Gastroesophageal sphincter (tissue), 4 donors: ENCODE data around the gene MARCKSL1. TPM values are rescaled to one million over a fixed set of nuclear protein-coding genes. Genes with fewer than 3 reads are reported as not detected.

ENCODE experiments used
- ATAC-seq: fragments of 150-250 bp; one replicate; pipeline ENCODE4 v1.9.1; 2016; ENCODE audit warnings: mild to moderate bottlenecking, moderate library complexity
- H3K27ac ChIP-seq, 4 donors: fragments of 200-600 bp; sonication (generic) in 3 of 4; 1 replicate in 3 of 4; 2 replicates in 1 of 4; pipeline ENCODE4 v1.5.1; 2016 to 2019
- H3K27me3 ChIP-seq: fragments of 200-600 bp; sonication (generic); one replicate; pipeline ENCODE4 v1.5.1; 2019
- H3K36me3 ChIP-seq, 2 donors: fragments of 200-600 bp; sonication (generic); one replicate each; pipeline ENCODE4 v1.5.1; 2019; ENCODE audit warnings: control low read depth in 1 of 2
- H3K4me1 ChIP-seq, 3 donors: fragments of 200-600 bp; sonication (generic); 1 replicate in 2 of 3; 2 replicates in 1 of 3; pipeline ENCODE4 v1.5.1; 2016 to 2019; ENCODE audit warnings: control low read depth in 2 of 3
- H3K4me3 ChIP-seq, 2 donors: fragments of 200-600 bp; sonication (generic); one replicate each; pipeline ENCODE4 v1.5.1; 2019; ENCODE audit warnings: mild to moderate bottlenecking in 1 of 2, moderate library complexity in 1 of 2
- H3K9me3 ChIP-seq, 3 donors: fragments of 200-600 bp; sonication (generic); one replicate each; pipeline ENCODE4 v1.5.1; 2017 to 2019; ENCODE audit warnings: control low read depth in 2 of 3
- CTCF ChIP-seq, 4 experiments: fragments of 200-600 bp in 2 of 4; fragments of 450-650 bp in 2 of 4; sonication (generic) in 1 of 4; IDR thresholded peaks; one replicate each; pipeline ENCODE4 v1.5.1; 2017 to 2019; ENCODE audit warnings: antibody characterized with exemption in 4 of 4, mild to moderate bottlenecking in 2 of 4, moderate library complexity in 2 of 4
- EP300 ChIP-seq: sonication (generic); formaldehyde crosslinking; IDR thresholded peaks from one replicate; pipeline ENCODE4 v1.6.1; 2017; ENCODE audit warnings: antibody characterized with exemption, mild to moderate bottlenecking
- POLR2A ChIP-seq, 2 donors: fragments of 450-650 bp; IDR thresholded peaks; one replicate each; pipeline ENCODE4 v1.6.1; 2017; ENCODE audit warnings: antibody characterized with exemption in 2 of 2, mild to moderate bottlenecking in 2 of 2, moderate library complexity in 1 of 2
- POLR2AphosphoS5 ChIP-seq: sonication (generic); formaldehyde crosslinking; IDR thresholded peaks from one replicate; pipeline ENCODE4 v1.6.1; 2017; ENCODE audit warnings: antibody characterized with exemption
- WGBS, 2 donors: methylation state at CpG; one replicate each; pipeline ENCODE4 v1.1.5; 2018; ENCODE audit warnings: low coverage in 1 of 2; 5-methylcytosine and 5-hydroxymethylcytosine counted together
- total RNA-seq, 4 donors: library from RNA; depleted of rRNA; stranded (reverse); fragments of >200 nt; gene quantifications; one replicate each; pipeline ENCODE4 v1.1.0, GENCODE V29; 2016

The MARCKSL1 gene
- total RNA-seq, 4 donors from 2014 or later = 4.0 to 9.0 (median 7.4) TPM

GRCh38 chr1:32350785-32351398 lies 14.9 kb upstream of the MARCKSL1 start:
- peaks cover 0 to 55% (median 25%) of the 10 kb centered on the region in 3 donors for H3K4me1 ChIP-seq
- peak overlapping the region; percentile 64 to 90 for H3K4me3 ChIP-seq
- ATAC-seq = peak; percentile 71
- peak overlapping the region; percentile 82 to 97 (median 94) for H3K27ac ChIP-seq
- peak in 3 of 4 experiments; percentile 30 to 91 (median 57) for TF ChIP-seq CTCF (IDR thresholded peaks at IDR 0.05)
- no peak for TF ChIP-seq POLR2AphosphoS5
- no peak for TF ChIP-seq EP300
- no peak for TF ChIP-seq POLR2A (IDR thresholded peaks at IDR 0.05)
- H3K27me3 ChIP-seq = no peaks in the 10 kb centered on the region
- 0 to 100% methylated on average over 1 to 2 of the region's 28 CpGs for WGBS, 2 donors
- peaks cover 0 to 7% of the 10 kb centered on the region in 2 donors for H3K36me3 ChIP-seq
- H3K9me3 ChIP-seq = no peaks in the 10 kb centered on the region

GRCh38 chr1:32349211-32349708 lies 13.2 kb upstream of the MARCKSL1 start:
- ATAC-seq = no peak
- H3K36me3 ChIP-seq = no peaks in the 10 kb centered on the region
- no peaks in the 10 kb centered on the region for H3K9me3 ChIP-seq
- H3K27me3 ChIP-seq = no peaks in the 10 kb centered on the region
- H3K27ac ChIP-seq = peak overlapping the region in 3 of 4 donors; percentile 37 to 94 (median 39)
- H3K4me3 ChIP-seq = no peak overlapping the region
- H3K4me1 ChIP-seq = peaks cover 0 to 45% (median 25%) of the 10 kb centered on the region in 3 donors
- TF ChIP-seq POLR2A (IDR thresholded peaks at IDR 0.05) = no peak
- TF ChIP-seq CTCF (IDR thresholded peaks at IDR 0.05) = no peak
- TF ChIP-seq EP300 = no peak
- WGBS, 2 donors = 0 to 69% methylated on average over 2 to 3 of the region's 8 CpGs

DNA sequence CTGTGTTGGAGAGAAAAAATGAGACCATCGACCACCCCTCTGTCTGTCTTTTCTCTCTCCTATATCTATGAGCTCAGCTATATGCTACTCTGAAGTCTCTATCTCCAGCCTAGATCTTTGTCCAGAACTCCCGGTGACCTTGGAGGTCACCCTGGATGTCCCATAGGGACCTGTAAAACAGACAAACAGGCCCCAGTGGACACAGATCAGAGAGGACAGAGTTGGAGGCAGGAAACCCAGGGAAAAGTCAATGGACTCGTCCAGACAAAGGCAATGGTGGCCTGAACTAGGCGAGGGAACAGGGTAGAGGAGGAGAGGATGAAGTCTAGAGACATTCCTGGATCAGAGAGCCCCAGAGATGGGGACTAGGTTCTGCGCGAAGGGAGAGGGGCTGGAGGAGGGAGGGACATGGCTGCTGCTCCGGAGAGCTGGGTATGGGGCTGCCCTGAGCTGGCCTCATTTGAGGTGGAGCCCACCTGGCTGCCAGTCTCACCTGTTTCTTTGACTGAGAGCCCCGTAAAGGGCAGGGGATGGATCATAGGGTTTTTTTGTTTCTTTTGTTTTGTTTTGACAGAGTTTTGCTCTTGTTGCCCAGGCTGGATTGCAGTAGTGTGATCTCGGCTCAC lies 10.6 kb upstream of the MARCKSL1 start:
- Histone ChIP-seq H3K4me1 (peaks cover 0 to 19% (median 4%) of the 10 kb centered on the region in 3 donors), H3K36me3 (no peaks in the 10 kb centered on the region), H3K27me3 (no peaks in the 10 kb centered on the region), H3K4me3 (no peak overlapping the region), H3K9me3 (no peaks in the 10 kb centered on the region), H3K27ac (no peak overlapping the region)
- WGBS, 2 donors = 75 to 77% methylated on average over 5 of the region's 9 CpGs
- TF ChIP-seq POLR2AphosphoS5 = no peak
- TF ChIP-seq EP300 = no peak
- no peak for TF ChIP-seq CTCF (IDR thresholded peaks at IDR 0.05)
- no peak for TF ChIP-seq POLR2A (IDR thresholded peaks at IDR 0.05)
- no peak for ATAC-seq

DNA sequence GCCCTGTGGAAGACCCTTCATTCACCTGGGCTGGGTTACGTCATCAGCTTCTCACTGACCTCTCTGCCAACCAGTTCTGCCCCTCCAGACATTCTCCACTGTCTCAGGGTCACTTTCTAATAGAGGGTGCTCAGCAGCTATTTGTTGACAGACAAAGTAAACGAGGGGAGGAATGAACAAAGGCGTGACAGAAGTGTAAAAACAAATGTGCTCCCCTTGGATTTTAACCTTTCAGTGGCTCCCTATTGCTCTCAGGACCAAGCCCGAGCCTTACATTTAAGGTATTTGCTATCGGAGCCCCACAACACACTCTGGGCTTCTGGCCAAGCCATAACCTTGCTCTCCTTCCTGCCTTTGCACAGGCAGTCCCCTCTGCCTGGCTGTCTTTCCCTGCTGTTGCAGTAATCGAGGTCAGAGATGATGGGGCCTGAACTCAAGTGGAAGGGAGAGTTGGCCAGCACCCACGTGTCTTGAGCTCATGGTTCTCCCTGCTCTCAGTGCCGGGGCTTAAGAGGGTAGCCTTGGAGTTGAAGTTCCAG lies 9.3 kb upstream of the MARCKSL1 start:
- Histone ChIP-seq H3K4me1 (peaks cover 0 to 12% (median 4%) of the 10 kb centered on the region in 3 donors), H3K27ac (no peak overlapping the region), H3K9me3 (no peaks in the 10 kb centered on the region), H3K4me3 (no peak overlapping the region), H3K27me3 (no peaks in the 10 kb centered on the region), H3K36me3 (no peaks in the 10 kb centered on the region)
- 54% methylated on average over 6 of the region's 8 CpGs; no CpG with 5 or more reads in 1 of the 2 donors for WGBS, 2 donors
- no peak for ATAC-seq
- TF ChIP-seq EP300 = no peak
- TF ChIP-seq POLR2AphosphoS5 = no peak
- TF ChIP-seq CTCF (IDR thresholded peaks at IDR 0.05) = no peak
- TF ChIP-seq POLR2A (IDR thresholded peaks at IDR 0.05) = no peak
